ENCODE results near the gene PRKN. TPM values are rescaled to one million over a fixed set of nuclear protein-coding genes. Genes with fewer than 3 reads are reported as not detected.

Gene PRKN
- total and polyA plus RNA-seq, 9 of the 15 experiments (the other 6 are each of a cell fraction or from before 2014, with no cell fraction given), result 0.03 to 0.96 (median 0.15) TPM; not detected in 2

- TF ChIP-seq ZNF239 (CRISPR knock-in tag; IDR thresholded peaks at IDR 0.05), result no peak
- no peak for TF ChIP-seq ZNF175 (CRISPR knock-in tag; IDR thresholded peaks at IDR 0.05; ENCODE audit: low read depth)
- TF ChIP-seq ETV1 (tag; conservative IDR thresholded peaks at IDR 0.05; ENCODE audit: low read depth), result peak; percentile 48
- TF ChIP-seq ZNF140 (CRISPR knock-in tag; IDR thresholded peaks at IDR 0.05), result no peak
- no peak for TF ChIP-seq ARID4B (CRISPR knock-in tag; IDR thresholded peaks at IDR 0.05)
- TF ChIP-seq HMGXB4 (CRISPR knock-in tag; IDR thresholded peaks at IDR 0.05), result no peak
- no peak for TF ChIP-seq ZNF780A (CRISPR knock-in tag; IDR thresholded peaks at IDR 0.05)
- no peak for TF ChIP-seq ZNF655 (CRISPR knock-in tag; IDR thresholded peaks at IDR 0.05)
- TF ChIP-seq CTBP1 (IDR thresholded peaks at IDR 0.05; ENCODE audit: borderline replicate concordance), result peak; percentile 66; the same call in 1 of the 2 replicates
- no peak for TF ChIP-seq SMARCC2 (IDR thresholded peaks at IDR 0.05; ENCODE audit: low read depth)
- TF ChIP-seq ZBTB7A (IDR thresholded peaks at IDR 0.05; ENCODE audit: borderline replicate concordance, control insufficient read depth, low read depth, low read length), result no peak
- TF ChIP-seq HDAC8 (tag; IDR thresholded peaks at IDR 0.05), result no peak
- TF ChIP-seq ZNF507 (tag; conservative IDR thresholded peaks at IDR 0.05), result no peak
- TF ChIP-seq FUS (optimal IDR thresholded peaks at IDR 0.05; ENCODE audit: low read depth, low read length), result no peak
- TF ChIP-seq EHMT2 (IDR thresholded peaks at IDR 0.05), result no peak
- no peak for TF ChIP-seq ZBTB9 (CRISPR knock-in tag; IDR thresholded peaks at IDR 0.05)
- peak; percentile 49; the same call in 1 of the 2 replicates for TF ChIP-seq CREM (IDR thresholded peaks at IDR 0.05; ENCODE audit: low read depth)
- no peak for TF ChIP-seq POLR3A (IDR thresholded peaks at IDR 0.05; ENCODE audit: borderline replicate concordance, extremely low read depth, insufficient read depth, insufficient read length)
- TF ChIP-seq CREB5 (CRISPR knock-in tag; IDR thresholded peaks at IDR 0.05), result 0 out of 2 replicates have a peak, but pooled peaks have one; percentile 46
These were observed 1288.5 kb downstream of the PRKN start (continued) for GRCh38 chr6:161439093-161439492.
